Measurements from ENCODE around the gene ARHGAP44.

Gene ARHGAP44

DNA sequence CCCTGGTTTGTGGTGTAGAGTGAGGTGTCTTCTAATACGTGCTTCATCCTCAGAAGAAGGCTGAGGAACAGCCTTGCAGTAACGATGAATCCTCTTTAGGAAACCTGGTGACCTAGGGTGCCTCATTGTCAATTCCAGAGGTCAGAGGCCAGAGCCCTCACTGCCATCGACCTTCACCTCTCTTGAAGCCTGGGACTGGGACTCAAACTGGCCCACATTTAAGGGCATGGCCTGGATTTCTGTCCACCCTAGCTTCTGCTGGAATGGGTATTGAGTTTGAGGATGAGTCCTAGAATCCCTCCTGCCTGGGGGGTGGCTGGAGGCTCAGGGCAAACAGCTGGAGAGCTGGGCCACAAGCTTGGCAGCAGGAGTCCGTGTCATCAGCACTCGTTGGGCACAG is 189.9 kb downstream of the ARHGAP44 start:
- TF ChIP-seq, protein P1, sequence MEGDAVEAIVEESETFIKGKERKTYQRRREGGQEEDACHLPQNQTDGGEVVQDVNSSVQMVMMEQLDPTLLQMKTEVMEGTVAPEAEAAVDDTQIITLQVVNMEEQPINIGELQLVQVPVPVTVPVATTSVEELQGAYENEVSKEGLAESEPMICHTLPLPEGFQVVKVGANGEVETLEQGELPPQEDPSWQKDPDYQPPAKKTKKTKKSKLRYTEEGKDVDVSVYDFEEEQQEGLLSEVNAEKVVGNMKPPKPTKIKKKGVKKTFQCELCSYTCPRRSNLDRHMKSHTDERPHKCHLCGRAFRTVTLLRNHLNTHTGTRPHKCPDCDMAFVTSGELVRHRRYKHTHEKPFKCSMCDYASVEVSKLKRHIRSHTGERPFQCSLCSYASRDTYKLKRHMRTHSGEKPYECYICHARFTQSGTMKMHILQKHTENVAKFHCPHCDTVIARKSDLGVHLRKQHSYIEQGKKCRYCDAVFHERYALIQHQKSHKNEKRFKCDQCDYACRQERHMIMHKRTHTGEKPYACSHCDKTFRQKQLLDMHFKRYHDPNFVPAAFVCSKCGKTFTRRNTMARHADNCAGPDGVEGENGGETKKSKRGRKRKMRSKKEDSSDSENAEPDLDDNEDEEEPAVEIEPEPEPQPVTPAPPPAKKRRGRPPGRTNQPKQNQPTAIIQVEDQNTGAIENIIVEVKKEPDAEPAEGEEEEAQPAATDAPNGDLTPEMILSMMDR (IDR thresholded peaks at IDR 0.05; ENCODE audit: low read depth, low read length) = no peak
- TF ChIP-seq EZH2phosphoT487 (IDR thresholded peaks at IDR 0.05; ENCODE audit: low read depth) = no peak
- Histone ChIP-seq H3K4me2 (ENCODE audit: low read length) (no peak overlapping the region), H3K79me2 (ENCODE audit: low read length) (no peaks in the 10 kb centered on the region), H4K20me1 (ENCODE audit: insufficient read depth, low read length) (no peaks in the 10 kb centered on the region), H3K4me3 (ENCODE audit: low read length) (no peak overlapping the region), H3K4me1 (ENCODE audit: low read length) (peaks cover 8% of the 10 kb centered on the region), H2AFZ (ENCODE audit: low read depth, low read length) (no peak overlapping the region), H3K9ac (ENCODE audit: low read length) (no peak overlapping the region), H3K9me3 (ENCODE audit: insufficient read depth, low read length) (no peaks in the 10 kb centered on the region), H3K27me3 (ENCODE audit: low read depth, low read length) (no peaks in the 10 kb centered on the region), H3K27ac (ENCODE audit: low read length) (no peak overlapping the region), H3K36me3 (replicated peaks; ENCODE audit: low read depth, low read length) (peaks cover 6% of the 10 kb centered on the region)

DNA sequence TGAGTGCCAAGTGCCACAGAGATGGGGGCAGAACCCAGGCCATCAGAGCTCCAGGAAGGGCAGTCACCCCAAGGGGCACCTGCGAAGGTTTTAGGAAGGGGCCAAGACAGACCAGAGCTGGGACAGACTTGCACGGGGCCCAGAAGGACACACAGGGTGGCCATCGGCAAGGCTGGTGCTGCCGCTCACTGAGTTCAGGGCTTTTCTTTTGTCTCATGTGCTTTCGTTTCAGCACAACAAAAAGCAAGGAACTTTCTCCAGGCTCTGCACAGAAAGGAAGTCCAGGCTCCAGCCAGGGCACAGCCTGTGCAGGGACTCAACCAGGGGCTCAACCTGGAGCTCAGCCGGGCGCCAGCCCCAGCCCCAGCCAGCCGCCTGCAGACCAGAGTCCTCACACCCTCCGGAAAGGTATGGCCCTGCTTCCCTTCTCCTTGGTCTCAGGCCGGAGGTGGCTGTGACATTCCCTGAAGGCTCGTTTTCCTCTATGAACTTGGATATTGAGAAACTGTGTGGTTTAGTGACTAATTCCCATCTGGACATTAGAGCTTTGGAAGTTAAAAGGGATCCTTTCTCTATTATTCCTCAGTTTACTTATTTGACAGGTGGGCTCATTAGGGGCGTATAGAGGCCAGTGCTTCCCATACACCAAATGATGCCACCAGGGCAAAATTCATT is 190.7 kb downstream of the ARHGAP44 start:
- no peak for TF ChIP-seq EZH2phosphoT487 (IDR thresholded peaks at IDR 0.05; ENCODE audit: low read depth)
- TF ChIP-seq, protein P1 (IDR thresholded peaks at IDR 0.05; ENCODE audit: low read depth, low read length) = no peak
- Histone ChIP-seq H3K4me3 (ENCODE audit: low read length) (no peak overlapping the region), H3K27ac (ENCODE audit: low read length) (no peak overlapping the region), H3K27me3 (ENCODE audit: low read depth, low read length) (no peaks in the 10 kb centered on the region), H3K4me1 (ENCODE audit: low read length) (peaks cover 8% of the 10 kb centered on the region), H3K9ac (ENCODE audit: low read length) (no peak overlapping the region), H3K9me3 (ENCODE audit: insufficient read depth, low read length) (no peaks in the 10 kb centered on the region), H3K36me3 (replicated peaks; ENCODE audit: low read depth, low read length) (peaks cover 6% of the 10 kb centered on the region), H2AFZ (ENCODE audit: low read depth, low read length) (no peak overlapping the region), H4K20me1 (ENCODE audit: insufficient read depth, low read length) (no peaks in the 10 kb centered on the region), H3K4me2 (ENCODE audit: low read length) (no peak overlapping the region), H3K79me2 (ENCODE audit: low read length) (no peaks in the 10 kb centered on the region)

GRCh38 chr17:12982224-12982623 is 192.9 kb downstream of the ARHGAP44 start:
- no peaks in the 10 kb centered on the region for H3K27me3 ChIP-seq (ENCODE audit: low read depth, low read length)
- H3K36me3 ChIP-seq (replicated peaks; ENCODE audit: low read depth, low read length) = peaks cover 6% of the 10 kb centered on the region
- H3K9ac ChIP-seq (ENCODE audit: low read length) = no peak overlapping the region
- H4K20me1 ChIP-seq (ENCODE audit: insufficient read depth, low read length) = no peaks in the 10 kb centered on the region
- TF ChIP-seq EZH2phosphoT487 (IDR thresholded peaks at IDR 0.05; ENCODE audit: low read depth) = no peak
- TF ChIP-seq, protein P1 (IDR thresholded peaks at IDR 0.05; ENCODE audit: low read depth, low read length) = no peak
- H3K27ac ChIP-seq (ENCODE audit: low read length) = no peak overlapping the region
- H3K4me3 ChIP-seq (ENCODE audit: low read length) = no peak overlapping the region
- H3K9me3 ChIP-seq (ENCODE audit: insufficient read depth, low read length) = no peaks in the 10 kb centered on the region
- H3K4me2 ChIP-seq (ENCODE audit: low read length) = peak overlapping the region; percentile 32
- H3K4me1 ChIP-seq (ENCODE audit: low read length) = peaks cover 8% of the 10 kb centered on the region
- H2AFZ ChIP-seq (ENCODE audit: low read depth, low read length) = no peak overlapping the region
- H3K79me2 ChIP-seq (ENCODE audit: low read length) = no peaks in the 10 kb centered on the region

DNA sequence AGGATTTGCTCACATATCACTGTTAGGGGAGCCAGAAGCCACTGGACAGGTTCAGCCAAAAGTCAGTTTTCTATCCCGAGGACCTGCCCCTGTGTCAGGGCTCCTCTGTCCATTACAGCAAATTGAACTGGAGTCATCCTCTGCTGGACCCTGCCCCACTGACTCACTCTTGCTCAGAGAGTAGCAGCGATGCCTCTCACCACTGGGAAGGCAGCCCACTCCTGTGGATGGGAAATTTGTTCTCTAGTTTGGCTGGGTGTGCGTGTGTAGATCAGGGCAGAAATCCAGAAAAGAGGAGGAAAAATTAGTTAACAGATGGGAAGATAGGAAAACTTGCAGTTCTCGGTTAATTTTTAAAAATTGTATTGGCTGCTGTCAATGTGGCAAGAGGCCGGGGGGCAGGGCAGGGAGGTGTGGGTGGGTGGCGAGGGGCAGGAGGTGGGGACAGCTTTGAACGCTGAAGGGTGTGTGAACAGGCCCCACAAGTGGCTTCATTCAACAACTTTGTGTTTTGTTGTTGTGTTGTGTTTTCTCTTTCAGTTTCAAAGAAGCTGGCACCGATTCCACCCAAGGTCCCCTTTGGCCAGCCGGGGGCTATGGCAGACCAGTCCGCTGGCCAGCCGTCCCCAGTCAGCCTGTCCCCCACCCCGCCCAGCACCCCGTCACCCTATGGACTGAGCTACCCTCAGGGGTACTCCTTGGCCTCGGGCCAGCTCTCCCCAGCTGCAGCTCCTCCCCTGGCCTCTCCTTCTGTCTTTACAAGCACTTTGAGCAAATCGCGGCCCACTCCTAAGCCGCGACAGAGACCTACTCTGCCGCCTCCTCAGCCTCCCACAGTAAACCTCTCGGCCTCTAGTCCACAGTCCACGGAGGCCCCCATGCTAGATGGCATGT is 194.9 kb downstream of the ARHGAP44 start:
- Histone ChIP-seq H3K4me1 (ENCODE audit: low read length) (peaks cover 12% of the 10 kb centered on the region), H3K27ac (ENCODE audit: low read length) (no peak overlapping the region), H3K4me2 (ENCODE audit: low read length) (no peak overlapping the region), H3K27me3 (ENCODE audit: low read depth, low read length) (no peaks in the 10 kb centered on the region), H3K36me3 (replicated peaks; ENCODE audit: low read depth, low read length) (peaks cover 9% of the 10 kb centered on the region), H3K4me3 (ENCODE audit: low read length) (no peak overlapping the region), H2AFZ (ENCODE audit: low read depth, low read length) (no peak overlapping the region), H4K20me1 (ENCODE audit: insufficient read depth, low read length) (no peaks in the 10 kb centered on the region), H3K9me3 (ENCODE audit: insufficient read depth, low read length) (no peaks in the 10 kb centered on the region), H3K9ac (ENCODE audit: low read length) (no peak overlapping the region), H3K79me2 (ENCODE audit: low read length) (no peaks in the 10 kb centered on the region)
- TF ChIP-seq, protein P1 (IDR thresholded peaks at IDR 0.05; ENCODE audit: low read depth, low read length) = no peak
- TF ChIP-seq EZH2phosphoT487 (IDR thresholded peaks at IDR 0.05; ENCODE audit: low read depth) = no peak
